GM18858 (cell line): ENCODE results near the gene MYL10.

ENCODE experiments used
- ATAC-seq: cut with Tn5 transposase; IDR thresholded peaks from one replicate; pipeline ENCODE4 v1.9.1; 2021; ENCODE audit not compliant: unreplicated experiment

The MYL10 gene

DNA sequence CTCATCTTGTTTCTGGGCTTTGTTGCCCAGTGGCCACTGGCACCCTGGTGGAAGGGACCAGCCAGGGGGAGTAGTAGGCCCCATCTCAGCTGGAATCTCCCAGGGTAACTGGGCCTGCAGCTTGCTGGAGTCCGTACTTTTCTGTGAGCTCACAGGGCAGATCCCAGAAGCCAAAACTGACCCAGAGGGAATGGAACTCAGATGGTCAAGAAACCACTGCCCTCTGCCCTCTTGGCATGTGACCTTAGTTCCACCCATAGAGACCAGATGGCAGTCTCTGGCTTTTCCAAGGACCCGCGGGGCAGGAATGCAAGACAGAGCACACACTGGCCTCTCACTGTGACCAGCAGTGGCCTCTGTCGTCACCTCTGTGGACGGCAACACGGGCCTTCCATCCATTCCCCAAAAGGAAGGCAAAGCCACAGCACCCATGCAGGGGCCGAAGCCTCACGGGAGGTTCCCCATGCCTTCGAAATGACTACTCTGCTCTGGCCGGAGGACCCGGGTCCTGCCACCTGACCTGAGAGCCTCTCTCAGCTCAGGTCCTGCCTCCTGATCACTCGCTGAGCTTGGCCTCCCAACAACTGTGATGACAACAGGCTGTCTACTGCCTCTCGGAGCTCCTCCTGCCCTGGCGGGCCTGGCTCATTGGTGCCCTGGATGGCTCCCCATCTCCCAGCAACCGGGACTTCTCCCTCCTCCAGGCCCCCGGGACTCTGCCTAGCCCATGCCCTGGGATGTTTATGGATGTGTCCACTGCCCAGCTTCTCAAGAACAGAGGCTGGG, 29.9 kb downstream of the MYL10 start:
- ATAC-seq: no peak

GRCh38 chr7:101598422-101598985, 30.6 kb downstream of the MYL10 start:
- ATAC-seq: no peak

DNA sequence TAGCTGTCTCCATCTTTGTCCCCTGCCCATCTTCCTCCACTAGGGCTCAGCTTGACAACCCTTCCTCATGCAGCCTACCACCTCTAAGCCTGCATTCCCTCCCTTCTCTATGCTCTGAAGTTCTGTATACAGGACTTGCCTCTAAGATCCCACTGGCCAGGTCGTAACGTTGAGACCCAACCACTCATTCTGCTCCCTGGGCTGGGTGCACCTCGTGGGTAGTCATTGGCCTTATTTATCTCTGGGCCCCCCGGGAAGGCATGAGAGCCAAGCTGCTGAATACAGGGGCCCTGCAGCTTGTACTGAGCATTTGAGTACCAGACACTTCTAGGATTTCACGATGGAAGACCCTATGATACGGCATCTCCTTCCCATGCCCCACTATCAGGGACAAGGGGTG, 31.2 kb downstream of the MYL10 start:
- no peak for ATAC-seq

DNA sequence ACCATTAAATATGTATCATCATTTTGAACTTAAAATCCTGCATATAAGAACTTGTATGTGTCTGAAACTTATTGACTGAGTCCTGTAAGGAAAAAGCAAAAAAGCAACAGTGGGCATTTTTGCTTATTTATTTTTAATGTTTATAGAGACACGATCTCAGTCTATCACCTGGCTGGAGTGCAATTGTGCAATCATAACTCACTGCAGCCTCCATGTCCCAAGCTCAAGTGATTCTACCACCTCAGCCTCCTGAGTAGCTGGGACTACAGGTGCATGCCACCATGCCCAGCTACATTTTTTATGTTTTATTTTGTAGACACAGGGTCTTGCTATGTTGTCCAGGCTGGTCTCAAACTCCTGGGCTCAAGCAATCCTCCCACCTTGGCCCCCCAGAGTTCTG, 32.2 kb downstream of the MYL10 start:
- ATAC-seq: no peak

DNA sequence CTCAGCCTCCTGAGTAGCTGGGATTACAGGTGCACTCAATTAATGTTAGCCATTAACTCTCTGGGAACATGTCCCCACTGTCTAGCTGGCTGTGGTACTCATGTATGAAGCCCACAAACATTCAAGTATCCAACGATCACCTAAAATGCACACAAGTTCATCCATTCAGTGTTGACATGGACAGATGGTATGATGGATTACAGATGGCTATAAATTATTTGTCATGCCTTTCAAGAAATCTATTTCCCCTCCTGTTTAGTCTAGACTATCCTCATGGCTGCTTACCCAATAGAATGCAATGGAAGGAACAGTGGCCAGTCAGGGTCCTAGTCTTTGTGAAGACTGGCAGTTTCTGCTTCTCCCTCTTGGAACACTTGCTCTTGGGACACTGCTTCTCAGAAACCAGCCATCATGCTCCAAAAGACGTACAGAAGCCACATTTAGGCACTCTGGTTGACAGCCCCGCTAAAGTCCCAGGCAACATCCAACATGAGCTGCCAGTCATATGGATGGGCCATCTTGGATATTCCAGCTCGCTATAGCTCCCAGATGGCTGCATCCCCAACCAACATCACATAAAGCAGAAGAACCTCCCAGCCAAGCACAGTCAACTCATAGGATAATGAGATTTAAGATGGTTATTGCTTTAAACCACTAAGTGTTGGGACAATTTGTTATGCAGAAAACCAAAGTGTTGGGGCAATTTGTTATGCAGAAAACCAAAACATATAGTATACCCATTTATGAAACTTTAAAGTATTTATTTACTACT, 33.1 kb downstream of the MYL10 start:
- ATAC-seq: no peak

GRCh38 chr7:101595246-101595645, 33.9 kb downstream of the MYL10 start:
- ATAC-seq: no peak

- no peak for ATAC-seq
These were observed 34.3 kb downstream of the MYL10 start for GRCh38 chr7:101594790-101595189.

DNA sequence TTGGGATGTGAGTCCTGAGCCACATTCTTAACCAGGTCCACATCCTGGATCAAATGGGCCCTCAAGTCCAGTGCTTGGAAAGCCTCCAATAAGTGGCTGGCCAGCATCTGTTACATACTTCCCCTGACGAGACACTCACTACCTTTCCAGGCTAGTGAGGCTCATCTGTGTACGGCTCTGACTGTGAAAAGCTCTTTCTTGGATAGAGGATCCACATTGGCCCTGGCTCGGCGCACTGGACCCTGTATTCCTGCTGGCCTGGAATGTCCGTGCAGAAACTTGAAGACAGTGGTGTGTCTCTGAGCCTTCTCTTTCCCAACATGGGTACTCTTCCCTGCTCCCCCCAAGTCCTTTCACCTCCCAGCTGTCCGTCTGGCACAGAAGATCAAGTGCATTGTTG, 35.5 kb downstream of the MYL10 start:
- no peak for ATAC-seq

- ATAC-seq: no peak
These were observed 37.6 kb downstream of the MYL10 start for GRCh38 chr7:101591504-101591903.

DNA sequence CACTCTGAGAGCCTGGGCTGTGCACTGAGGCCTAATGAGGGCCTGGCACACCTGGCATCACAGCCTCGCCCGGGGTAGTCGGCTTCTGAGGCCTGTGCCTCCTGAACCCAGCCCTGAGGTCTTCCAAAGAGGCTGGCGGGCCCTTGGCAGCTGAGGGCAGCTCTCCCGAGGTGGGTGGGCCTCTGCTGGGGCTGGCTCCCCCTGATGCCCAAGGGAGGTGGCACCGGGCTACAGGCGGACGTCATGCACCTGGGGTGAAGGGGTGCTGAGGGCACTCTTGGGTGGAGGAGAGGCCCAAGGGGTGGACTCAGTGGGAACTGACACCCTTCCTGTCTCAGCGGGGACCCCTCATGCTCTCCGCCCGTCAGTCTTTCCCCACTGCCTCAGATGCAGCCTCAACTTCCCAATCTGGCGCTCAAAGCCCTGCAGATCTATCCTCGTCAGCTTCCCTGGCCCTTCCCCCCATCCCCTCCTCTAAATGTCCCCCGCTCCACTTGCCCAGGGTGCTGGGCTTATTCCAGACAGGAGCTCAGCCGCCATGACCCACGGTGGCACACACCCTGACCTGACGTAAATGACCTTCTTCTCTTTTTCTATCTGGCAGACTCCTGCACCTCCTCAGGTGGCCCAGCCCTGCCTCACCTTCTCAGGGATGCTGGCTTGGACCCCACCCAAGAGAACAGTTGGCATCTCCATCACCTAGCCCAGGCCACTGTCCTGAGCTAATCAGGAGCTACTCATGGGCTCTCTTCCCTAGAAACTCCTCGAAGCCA, 38.2 kb downstream of the MYL10 start:
- ATAC-seq: no peak

- no peak for ATAC-seq
These were observed 39.0 kb downstream of the MYL10 start for GRCh38 chr7:101589976-101590662.

GRCh38 chr7:101589052-101589451, 40.0 kb downstream of the MYL10 start:
- ATAC-seq: no peak

- ATAC-seq: no peak
These were observed 40.8 kb downstream of the MYL10 start for GRCh38 chr7:101588131-101588935.

DNA sequence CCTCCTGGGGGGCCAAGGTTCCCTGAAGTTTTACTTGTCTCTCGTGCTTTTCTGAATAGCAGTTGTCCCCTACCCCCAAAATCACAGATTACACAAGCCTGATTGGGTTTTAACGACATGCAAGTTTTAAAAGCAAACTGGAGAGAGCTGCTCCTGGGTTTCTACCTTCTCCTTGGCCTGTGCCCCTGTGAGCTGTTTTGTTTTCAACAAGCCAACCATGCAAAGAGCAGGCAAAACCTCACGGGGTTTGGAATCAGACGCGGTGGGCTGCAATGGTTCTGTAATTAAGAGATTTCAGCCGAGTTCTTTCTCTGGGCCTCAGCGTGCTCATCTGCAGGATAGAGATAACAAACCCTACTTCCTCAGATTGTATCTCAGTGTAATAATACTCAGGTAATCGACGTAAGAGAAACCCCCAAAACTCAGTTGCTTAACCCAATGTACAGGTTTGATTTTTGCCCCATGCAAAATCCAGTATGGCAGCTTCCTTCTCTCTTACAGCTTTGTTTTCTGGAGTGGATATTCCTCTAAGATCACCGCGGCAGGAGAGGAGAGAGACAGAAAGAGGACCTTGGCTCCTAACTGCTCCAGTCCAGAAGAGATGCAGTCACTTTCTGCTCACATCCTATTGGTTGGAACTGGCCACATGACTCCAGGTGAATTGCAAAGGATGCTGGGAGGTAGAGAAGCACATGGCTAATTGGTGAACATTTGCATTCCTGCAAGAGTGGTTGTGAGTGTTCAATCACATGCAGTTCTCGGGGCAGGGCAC, 42.0 kb downstream of the MYL10 start:
- no peak for ATAC-seq

DNA sequence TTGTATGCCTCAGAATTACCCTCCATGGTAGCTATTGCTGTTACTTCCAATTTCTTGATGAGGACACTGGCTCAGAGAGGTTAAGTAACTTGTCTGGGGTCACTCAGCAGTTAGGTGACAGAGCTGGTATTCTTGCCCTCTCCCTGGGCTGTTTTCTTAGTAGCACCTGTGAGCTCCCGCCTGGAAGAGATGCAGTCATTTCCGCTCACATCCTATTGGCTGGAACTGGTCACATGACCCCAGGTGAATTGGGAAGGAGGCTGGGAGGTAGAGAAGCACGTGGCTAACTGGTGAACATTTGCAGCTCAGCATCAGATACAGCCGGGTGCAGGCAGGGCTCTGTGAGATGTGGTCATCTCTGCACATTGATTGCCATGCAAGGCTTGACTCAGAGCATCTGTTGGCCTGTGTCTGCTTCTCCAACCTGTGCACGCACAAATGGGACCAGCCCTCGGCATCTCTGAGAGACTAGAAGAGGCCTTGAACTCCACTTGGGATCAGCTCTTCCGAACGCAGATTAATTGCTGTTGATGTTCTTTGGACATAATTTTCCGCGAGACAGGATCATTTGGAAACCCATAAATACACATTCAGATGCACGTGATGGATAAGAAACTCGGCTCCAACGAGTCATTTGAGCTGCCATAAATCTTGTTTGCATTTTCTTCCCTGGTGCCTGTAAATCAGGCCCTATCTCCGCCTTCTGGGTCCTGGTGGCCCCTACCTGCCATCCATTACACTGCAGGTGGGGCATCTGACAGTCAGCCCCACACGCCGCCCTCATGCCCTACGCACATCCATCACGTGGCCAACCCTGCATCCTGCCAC, 42.8 kb downstream of the MYL10 start:
- ATAC-seq: no peak

DNA sequence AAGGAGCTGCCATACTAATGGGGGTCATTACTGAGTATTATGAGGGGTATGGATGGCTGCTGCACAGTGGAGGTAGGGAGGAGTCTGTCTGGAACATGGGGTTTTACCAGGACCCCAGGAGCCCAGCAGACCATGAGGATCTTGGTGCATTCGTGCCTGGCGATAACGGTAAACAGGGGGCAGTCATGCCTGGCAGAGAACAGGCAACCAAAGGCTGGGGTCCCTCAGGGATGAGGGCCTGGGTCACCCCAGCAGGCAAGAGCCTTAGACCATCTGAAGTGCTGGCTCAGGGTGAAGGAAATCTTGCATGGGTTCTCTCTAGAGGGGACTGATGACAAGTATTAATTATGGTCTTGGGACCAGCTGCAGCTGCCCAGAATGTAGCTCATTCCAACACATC, 46.1 kb downstream of the MYL10 start:
- ATAC-seq: no peak

GRCh38 chr7:101581891-101582290, 47.2 kb downstream of the MYL10 start:
- no peak for ATAC-seq

DNA sequence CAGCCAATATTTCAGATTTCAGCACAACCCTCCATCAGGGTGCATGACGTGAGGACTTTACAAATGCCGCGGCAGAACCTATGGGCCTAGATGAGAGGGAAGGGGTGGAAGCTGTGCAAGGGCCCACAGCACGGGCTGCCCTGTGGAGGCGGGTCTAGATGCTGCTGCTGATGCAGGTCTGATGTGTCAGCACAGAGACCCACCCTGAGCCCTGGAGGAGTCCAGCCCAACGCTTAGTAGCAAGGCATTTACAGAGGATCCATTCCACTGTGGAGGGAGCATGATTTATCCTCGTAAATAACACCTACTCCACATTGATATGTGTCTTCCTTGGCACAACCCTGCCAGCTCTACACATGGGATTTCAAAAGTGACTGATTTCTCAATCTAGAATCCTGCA, 48.5 kb downstream of the MYL10 start:
- no peak for ATAC-seq
